Smooth muscle cell (in vitro differentiated cells): ENCODE results near the gene PPP1R12B. TPM values are rescaled to one million over a fixed set of nuclear protein-coding genes. Genes with fewer than 3 reads are reported as not detected.

ENCODE experiments used
- DNase-seq: peaks from one replicate; lab custom pipeline; 2025; ENCODE audit not compliant: unreplicated experiment; lab: John Stamatoyannopoulos, UW
- H2AFZ ChIP-seq: fragments of 200-600 bp; sonication (generic); 2 replicates; pipeline ENCODE4 v1.6.0; 2016; ENCODE audit warnings: antibody characterized with exemption, low read depth, mild to moderate bottlenecking
- H3F3A ChIP-seq: fragments of 200-600 bp; sonication (generic); 2 replicates; pipeline ENCODE4 v1.6.0; 2017; ENCODE audit warnings: antibody characterized with exemption, low read depth
- H3K27ac ChIP-seq: fragments of 200-600 bp; sonication (generic); 2 replicates; pipeline ENCODE4 v1.5.1; 2016; ENCODE audit warnings: low read depth, mild to moderate bottlenecking
- H3K27me3 ChIP-seq: fragments of 200-600 bp; sonication (generic); 2 replicates; pipeline ENCODE4 v1.6.1; 2016; ENCODE audit warnings: low read depth, mild to moderate bottlenecking
- H3K36me3 ChIP-seq: fragments of 200-600 bp; sonication (generic); 2 replicates; pipeline ENCODE4 v1.5.1; 2016; ENCODE audit warnings: low read depth
- H3K4me1 ChIP-seq: fragments of 200-600 bp; sonication (generic); 2 replicates; pipeline ENCODE4 v1.5.1; 2016; ENCODE audit warnings: low read depth
- H3K4me2 ChIP-seq: fragments of 200-600 bp; sonication (generic); 2 replicates; pipeline ENCODE4 v1.6.0; 2016; ENCODE audit warnings: mild to moderate bottlenecking
- H3K4me3 ChIP-seq: fragments of 200-600 bp; sonication (generic); 2 replicates; pipeline ENCODE4 v1.5.1; 2016; ENCODE audit warnings: mild to moderate bottlenecking
- H3K79me2 ChIP-seq: fragments of 200-600 bp; sonication (generic); 2 replicates; pipeline ENCODE4 v1.6.0; 2016; ENCODE audit warnings: low read depth, mild to moderate bottlenecking
- H3K9ac ChIP-seq: fragments of 200-600 bp; sonication (generic); 2 replicates; pipeline ENCODE4 v1.6.0; 2016; ENCODE audit warnings: low read depth
- H3K9me3 ChIP-seq: fragments of 200-600 bp; sonication (generic); replicated peaks from 2 replicates; pipeline ENCODE4 v1.5.1; 2016; ENCODE audit warnings: low read depth
- H4K20me1 ChIP-seq: fragments of 200-600 bp; sonication (generic); 2 replicates; pipeline ENCODE4 v1.6.0; 2016; ENCODE audit warnings: low read depth
- CTCF ChIP-seq: fragments of 200-600 bp; sonication (generic); IDR thresholded peaks from 2 replicates; pipeline ENCODE4 v1.5.1; 2017; ENCODE audit warnings: borderline replicate concordance, mild to moderate bottlenecking, antibody characterized with exemption; ENCODE audit not compliant: insufficient read depth, poor library complexity, severe bottlenecking
- WGBS: methylation state at CpG from one replicate; pipeline ENCODE4 v1.1.7; 2016; ENCODE audit warnings: low lambda C conversion rate; 5-methylcytosine and 5-hydroxymethylcytosine counted together
- polyA plus RNA-seq: library from polyadenylated mRNA; unstranded; fragments of >200 nt; fragmentation: Nextera tagmentation; extraction: Ambion mirVana; gene quantifications from 2 replicates; pipeline ENCODE4 v1.2.1, GENCODE V29; 2016
- total RNA-seq: library from RNA; depleted of rRNA; stranded (reverse); fragments of >200 nt; gene quantifications from 2 replicates; pipeline ENCODE4 v1.2.3, GENCODE V29; 2014

The PPP1R12B gene
- total and polyA plus RNA-seq, 2 experiments from 2014 or later: 2.8 to 6.7 TPM

GRCh38 chr1:202343652-202344349 is 4.7 kb upstream of the PPP1R12B start:
- no peak for DNase-seq
- Histone ChIP-seq H3K4me2 (peak overlapping the region; percentile 55), H3K79me2 (peaks cover 3% of the 10 kb centered on the region), H4K20me1 (no peaks in the 10 kb centered on the region), H2AFZ (peak overlapping the region; percentile 71), H3F3A (no peaks in the 10 kb centered on the region), H3K4me1 (peaks cover 7% of the 10 kb centered on the region), H3K9ac (no peak overlapping the region), H3K36me3 (no peaks in the 10 kb centered on the region), H3K27me3 (no peaks in the 10 kb centered on the region), H3K27ac (no peak overlapping the region), H3K4me3 (peak overlapping the region; percentile 14), H3K9me3 (no peaks in the 10 kb centered on the region)
- WGBS: 60% methylated on average over 4 of the region's 4 CpGs
- peak; percentile 80 for TF ChIP-seq CTCF

GRCh38 chr1:202348005-202348508 is 442 bp upstream of the PPP1R12B start:
- WGBS: 49% methylated on average over 6 of the region's 6 CpGs
- Histone ChIP-seq H3K4me1 (peaks cover 9% of the 10 kb centered on the region), H3K9ac (peak overlapping the region; percentile 100), H3K27me3 (no peaks in the 10 kb centered on the region), H3K4me3 (peak overlapping the region; percentile 85), H3K4me2 (peak overlapping the region; percentile 90), H2AFZ (peak overlapping the region; percentile 38), H3K79me2 (peaks cover 29% of the 10 kb centered on the region), H3F3A (no peaks in the 10 kb centered on the region), H3K36me3 (no peaks in the 10 kb centered on the region), H4K20me1 (peaks cover 8% of the 10 kb centered on the region), H3K27ac (peak overlapping the region; percentile 98), H3K9me3 (no peaks in the 10 kb centered on the region)
- TF ChIP-seq CTCF: no peak
- no peak for DNase-seq

DNA sequence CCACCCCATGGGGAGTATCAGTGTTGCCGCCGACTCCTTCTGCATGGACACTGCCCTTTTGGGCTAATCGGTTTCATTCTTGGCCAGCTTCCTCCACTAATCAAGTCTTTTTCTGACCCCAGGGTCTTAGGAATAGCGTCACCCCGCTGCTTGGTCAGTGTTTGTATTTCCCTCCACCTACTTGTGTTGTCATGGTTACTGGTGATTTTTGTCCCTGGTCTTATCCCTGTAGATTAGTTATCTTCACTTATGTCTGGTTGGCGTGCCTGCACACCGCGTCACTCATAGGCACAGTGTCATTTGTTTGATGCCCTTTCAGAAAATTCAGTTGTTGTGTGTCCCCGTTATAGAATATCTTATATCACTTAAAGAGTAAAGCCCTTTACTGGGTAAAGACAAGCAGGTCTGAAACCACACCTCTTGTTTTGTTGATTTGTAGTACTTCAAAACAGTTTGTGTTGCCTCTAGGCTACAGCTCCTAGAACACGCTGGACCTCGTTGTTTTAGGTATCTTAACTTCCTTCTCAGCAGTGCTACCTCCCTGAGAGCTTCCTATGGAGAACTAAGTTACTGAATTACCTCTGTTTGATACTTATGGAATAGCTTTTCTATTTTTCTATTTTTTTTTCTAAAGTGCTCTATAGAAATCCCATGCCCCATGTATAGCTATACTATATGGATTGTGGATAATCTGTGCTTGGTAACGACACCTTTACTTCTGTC is 868 bp downstream of the PPP1R12B start:
- no peaks in the 10 kb centered on the region for H3K27me3 ChIP-seq

More for the DNA sequence above, 868 bp downstream of the PPP1R12B start:
- Histone ChIP-seq H3K9ac (peak overlapping the region; percentile 100), H3K4me1 (peaks cover 9% of the 10 kb centered on the region), H3K4me2 (peak overlapping the region; percentile 90), H3K27ac (peak overlapping the region; percentile 98), H3K9me3 (no peaks in the 10 kb centered on the region), H3K4me3 (peak overlapping the region; percentile 85), H3K79me2 (peaks cover 32% of the 10 kb centered on the region), H3F3A (no peaks in the 10 kb centered on the region), H2AFZ (peak overlapping the region; percentile 85), H3K36me3 (no peaks in the 10 kb centered on the region), H4K20me1 (peaks cover 8% of the 10 kb centered on the region)
- no peak for DNase-seq
- WGBS: 11% methylated on average over 12 of the region's 12 CpGs
- no peak for TF ChIP-seq CTCF
